Peyer's patch (tissue), 4 donors: ENCODE measurements around the gene USP34.

Experiments used
- POLR2A ChIP-seq, 2 donors: fragments of 450-650 bp; IDR thresholded peaks; one replicate each; pipeline ENCODE4 v1.5.1; 2017; ENCODE audit warnings: antibody characterized with exemption in 2 of 2, mild to moderate bottlenecking in 2 of 2, moderate library complexity in 2 of 2
- TF ChIP-seq, protein P1 (sequence below), 6 experiments: fragments of 450-650 bp in 4 of 6; fragments of 200-600 bp in 2 of 6; sonication (generic) in 1 of 6; IDR thresholded peaks; one replicate each; pipeline ENCODE4 v1.5.1; 2017 to 2019; ENCODE audit warnings: antibody characterized with exemption in 6 of 6, mild to moderate bottlenecking in 3 of 6, moderate library complexity in 1 of 6

- TF ChIP-seq, protein P1, sequence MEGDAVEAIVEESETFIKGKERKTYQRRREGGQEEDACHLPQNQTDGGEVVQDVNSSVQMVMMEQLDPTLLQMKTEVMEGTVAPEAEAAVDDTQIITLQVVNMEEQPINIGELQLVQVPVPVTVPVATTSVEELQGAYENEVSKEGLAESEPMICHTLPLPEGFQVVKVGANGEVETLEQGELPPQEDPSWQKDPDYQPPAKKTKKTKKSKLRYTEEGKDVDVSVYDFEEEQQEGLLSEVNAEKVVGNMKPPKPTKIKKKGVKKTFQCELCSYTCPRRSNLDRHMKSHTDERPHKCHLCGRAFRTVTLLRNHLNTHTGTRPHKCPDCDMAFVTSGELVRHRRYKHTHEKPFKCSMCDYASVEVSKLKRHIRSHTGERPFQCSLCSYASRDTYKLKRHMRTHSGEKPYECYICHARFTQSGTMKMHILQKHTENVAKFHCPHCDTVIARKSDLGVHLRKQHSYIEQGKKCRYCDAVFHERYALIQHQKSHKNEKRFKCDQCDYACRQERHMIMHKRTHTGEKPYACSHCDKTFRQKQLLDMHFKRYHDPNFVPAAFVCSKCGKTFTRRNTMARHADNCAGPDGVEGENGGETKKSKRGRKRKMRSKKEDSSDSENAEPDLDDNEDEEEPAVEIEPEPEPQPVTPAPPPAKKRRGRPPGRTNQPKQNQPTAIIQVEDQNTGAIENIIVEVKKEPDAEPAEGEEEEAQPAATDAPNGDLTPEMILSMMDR (IDR thresholded peaks at IDR 0.05): no peak
- TF ChIP-seq POLR2A (IDR thresholded peaks at IDR 0.05): no peak
These were observed 249.1 kb downstream of the USP34 start for GRCh38 chr2:61221819-61222218.
